ENCODE results near the gene GPR4. TPM values are rescaled to one million over a fixed set of nuclear protein-coding genes. Genes with fewer than 3 reads are reported as not detected.
"Not testable (repeated sequence)": the region's sequence is repeated elsewhere in the genome, so short reads cannot be mapped to it uniquely, and the experiment has no call there.

Gene GPR4
- total RNA-seq, 1 experiment from 2014 or later: not detected

DNA sequence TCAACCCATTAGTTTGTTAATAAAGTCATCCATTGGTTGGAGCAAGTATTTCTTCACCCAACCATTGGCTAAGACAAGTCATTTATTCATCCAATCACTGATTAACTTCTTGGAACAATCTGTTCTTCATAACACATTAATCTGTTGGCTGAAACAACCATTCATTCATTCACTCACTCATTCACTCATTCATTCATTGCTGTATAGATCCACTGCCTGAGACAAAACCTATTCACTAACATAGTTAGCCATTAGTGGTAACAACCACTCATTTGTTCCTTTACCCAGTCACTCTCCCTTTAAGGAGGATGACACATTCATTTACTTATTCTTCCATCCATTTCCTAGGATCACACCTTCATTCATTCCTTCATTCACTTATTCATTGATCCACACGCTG, 22.0 kb upstream of the GPR4 start:
- no peak for DNase-seq (ENCODE audit: low read depth)

DNA sequence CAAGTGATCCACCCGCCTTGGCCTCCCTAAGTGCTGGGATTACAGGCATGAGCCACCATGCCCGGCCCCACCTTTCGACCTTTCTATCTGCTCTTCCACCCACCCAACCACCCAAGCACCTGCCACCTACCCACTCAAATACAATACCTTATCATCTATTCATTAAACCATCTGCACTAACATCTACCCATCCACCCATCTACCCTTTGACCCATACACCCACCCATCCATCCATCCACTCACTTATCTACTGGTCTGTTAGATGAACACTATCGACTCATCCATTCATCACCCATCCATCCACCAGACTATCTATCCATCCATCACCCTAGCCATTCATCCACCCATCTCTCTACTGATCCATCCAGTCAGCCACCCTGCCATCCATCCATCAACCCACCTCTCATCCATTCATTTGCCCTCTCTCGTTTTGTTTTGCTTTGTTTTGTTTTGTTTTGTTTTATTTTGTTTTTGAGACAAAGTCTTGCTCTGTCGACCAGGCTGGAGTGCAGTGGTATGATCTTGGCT, 20.0 kb upstream of the GPR4 start:
- DNase-seq (ENCODE audit: low read depth): no peak

DNA sequence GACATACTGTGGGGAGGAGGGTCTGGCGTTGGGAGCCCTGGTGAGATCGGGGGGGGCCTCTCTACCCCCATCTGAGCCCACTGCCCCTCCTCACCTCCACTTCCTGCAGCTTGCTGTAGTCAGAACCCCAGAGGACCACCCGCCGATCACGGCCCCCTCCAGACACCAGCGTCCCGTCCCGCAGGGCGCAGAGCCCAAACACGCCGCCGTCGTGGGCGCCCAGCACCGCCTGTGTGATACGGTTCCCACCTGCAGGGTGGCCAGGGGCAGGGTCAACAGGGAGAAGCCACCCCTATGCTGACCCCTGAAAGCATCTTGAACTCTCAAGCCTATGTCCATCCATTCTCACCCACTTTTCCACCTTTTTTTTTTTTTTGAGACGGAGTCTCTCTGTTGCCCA, 19.4 kb upstream of the GPR4 start:
- DNase-seq (ENCODE audit: low read depth): no peak

DNA sequence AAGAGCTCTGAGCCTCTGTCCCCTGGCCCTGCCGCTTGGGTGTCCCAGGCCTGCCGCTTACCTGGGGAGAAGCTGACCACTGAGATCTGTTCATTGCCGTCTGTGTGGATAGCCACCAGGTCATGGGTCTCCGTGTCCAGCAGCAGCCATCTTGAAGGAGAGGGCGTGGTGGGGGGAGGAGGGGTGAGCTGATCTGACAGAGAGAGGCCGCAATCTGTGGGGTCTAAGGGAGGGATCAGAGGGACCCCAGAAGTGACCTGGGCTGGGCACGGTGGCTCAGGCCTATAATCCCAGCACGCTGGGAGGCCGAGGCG, 14.6 kb upstream of the GPR4 start:
- no peak for DNase-seq (ENCODE audit: low read depth)

DNA sequence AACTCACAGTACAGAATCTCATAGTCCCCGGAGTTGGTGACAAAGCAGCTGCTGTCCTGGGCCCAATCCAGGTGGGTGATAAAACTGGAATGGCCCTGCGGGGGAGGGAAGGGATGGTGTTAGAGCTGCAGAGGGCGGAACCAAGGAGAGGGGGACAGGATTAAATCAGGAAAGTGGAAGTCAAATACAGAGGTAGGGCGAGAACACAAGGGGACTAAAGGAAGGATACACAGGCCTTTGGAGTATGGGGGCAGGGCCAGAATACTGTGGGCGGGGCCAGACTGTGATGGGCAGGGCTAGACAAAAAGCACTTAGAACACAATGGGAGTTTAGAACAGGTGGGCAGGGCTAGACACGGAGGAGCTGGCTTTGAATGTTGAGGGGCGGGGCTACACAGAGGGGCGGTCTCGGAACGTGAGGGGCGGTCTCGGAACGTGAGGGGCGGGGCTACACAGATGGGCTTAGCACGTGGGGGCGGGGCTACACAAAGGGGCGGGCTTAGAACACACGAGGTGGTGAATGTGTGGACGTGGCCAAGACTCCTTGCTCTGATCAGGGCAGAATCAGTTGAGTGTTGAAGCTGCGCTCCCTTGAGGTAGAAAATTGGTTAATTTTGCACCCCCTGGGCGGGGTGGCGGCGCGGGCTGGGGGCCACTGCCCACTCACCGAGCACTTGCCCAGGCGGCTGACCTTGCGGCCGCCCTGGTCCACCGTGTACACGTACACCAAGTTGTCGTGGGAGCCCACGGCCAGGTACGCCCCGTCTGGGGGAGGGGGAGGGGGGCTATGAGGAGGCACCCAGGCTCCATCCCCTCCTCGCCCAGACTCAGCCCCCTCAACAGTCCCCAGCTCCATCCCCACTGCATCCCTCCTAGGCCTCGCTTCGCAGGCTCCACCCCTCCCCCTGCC, 14.0 kb upstream of the GPR4 start:
- DNase-seq (ENCODE audit: low read depth): peak; percentile 63

DNA sequence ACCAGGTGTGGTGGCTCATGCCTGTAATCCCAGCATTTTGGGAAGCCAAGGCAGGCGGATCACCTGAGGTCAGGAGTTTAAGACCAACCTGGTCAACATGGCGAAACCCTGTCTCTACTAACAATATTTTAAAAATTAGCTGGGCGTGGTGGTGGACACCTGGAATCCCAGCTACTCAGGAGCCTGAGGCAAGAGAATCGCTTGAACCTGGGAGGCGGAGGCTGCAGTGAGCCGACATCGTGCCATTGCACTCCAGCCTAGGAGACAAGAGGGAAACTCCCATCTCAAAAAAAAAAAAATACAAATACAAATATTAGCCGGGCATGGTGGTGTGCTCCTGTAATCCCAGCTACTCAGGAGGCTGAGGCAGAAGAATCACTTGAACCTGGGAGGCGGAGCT, 13.0 kb upstream of the GPR4 start:
- not testable (repeated sequence) for DNase-seq (ENCODE audit: low read depth)

DNA sequence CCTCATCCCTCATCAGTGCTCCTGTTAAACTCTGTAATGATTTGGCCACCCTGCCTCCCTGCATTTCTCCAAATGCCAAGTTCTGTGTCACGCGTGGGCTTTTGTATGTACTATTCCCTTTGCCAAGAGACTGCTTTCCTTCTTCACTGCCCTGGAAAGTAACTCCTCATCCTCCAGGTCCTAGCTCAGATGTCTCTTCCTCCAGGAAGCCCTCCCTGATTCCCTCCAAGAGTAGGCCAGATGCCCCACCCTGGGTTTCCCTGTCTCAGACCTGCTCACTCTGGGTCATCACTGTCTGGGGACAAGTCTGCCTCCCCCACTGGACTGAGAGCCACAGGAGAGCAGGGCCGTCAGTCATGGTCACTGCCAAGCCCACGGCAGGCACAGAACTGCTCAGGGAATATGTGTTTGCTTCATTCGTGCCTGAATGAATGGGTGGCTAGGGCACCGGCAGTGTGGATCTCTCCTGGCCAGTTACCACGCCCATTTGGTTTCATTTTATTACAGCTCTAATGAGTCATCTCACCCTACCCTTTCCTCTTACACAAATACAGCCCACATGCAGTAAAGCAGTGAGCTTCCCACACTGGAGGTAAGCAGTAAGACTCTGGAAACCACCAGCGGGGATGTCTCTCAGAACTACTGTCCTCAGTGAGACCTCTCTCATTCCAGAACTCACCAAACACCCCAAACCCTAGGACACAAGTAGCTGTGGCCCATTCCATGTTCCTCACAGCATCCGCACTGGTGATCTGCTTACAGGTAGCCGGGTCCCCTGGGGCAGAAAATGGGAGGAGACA, 12.1 kb upstream of the GPR4 start:
- peak; percentile 90 for DNase-seq (ENCODE audit: low read depth)

DNA sequence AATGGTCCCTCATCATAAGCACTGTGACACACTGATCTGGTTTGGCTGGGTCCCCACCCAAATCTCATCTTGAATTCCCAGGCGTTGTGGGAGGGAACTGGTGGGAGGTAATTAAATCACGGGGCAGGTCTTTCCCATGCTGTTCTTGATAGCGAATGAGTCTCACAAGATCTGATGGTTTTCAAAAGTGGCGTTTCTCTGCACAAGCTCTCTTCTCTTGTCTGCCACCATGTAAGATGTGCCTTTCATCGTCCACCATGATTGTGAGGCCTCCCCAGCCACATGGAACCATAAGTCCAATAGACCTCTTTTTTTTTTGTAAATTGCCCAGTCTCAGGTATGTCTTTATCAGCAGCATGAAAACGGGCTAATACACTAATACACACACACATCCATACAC, 6.9 kb upstream of the GPR4 start:
- no peak for DNase-seq (ENCODE audit: low read depth)

DNA sequence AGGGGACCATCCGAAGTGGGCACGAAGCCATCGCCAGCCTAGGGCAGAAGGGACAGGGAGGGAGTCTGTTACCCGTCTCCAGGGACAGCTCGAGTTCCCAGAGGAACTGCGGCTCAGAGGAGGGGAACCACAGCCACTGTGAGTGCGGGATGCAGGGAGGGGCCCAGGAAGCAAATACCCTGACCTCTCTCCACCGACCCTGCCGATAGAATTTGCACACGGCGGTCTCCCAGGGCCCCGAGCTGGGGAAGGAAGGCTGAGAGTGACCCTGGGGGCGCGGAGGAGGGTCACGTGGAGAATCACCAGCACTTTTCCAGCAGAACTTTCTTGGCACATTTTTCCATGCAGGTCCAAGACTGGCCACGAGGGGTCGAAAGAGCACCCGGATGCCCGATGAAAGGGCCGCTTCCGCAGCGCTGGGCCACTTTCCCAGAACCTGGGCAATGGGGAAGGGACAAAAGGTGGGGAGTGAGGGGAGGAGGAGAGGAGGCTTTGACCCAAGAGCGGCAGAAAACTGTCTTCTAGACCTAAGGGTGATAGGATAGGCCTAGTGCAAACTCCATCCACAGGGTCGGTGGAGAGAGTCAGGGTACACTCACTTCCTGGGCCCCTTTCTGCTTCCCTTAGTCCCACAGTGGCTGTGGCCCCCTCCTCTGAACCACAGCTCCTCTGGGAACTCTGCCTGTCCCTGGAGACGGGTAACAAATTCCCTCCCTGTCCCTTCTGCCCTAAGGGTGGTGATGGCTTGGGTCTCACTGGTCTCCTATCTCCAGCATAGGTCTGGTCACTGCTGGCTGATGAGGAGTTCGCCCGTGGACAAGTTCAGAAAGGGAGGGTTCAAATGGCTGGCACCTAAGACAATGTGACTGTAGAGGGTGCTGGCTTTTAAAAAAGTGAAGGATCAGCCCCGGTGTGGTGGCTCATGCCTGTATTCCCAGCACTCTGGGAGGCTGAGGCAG, 5.3 kb upstream of the GPR4 start:
- DNase-seq (ENCODE audit: low read depth): peak; percentile 75

DNA sequence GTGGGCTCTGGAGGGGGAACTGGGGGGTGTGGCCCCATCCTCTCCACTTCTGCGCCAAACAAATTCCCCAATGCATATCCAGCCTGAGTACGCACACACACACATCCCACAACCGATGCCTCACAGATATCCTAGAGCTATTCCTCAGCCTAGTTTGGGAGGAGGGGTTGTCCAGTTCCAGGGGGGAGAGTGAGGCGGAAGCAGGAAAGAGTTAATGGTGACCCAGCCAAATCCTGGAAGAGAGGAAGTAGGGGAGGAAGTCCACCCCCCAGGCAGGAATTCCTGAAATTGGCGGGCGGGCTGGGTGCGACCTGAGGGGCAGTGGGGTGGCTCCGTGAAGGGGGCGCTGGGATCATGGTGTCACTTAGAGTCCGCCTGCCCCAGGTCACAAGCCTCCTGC, 897 bp downstream of the GPR4 start:
- DNase-seq (ENCODE audit: low read depth): no peak

DNA sequence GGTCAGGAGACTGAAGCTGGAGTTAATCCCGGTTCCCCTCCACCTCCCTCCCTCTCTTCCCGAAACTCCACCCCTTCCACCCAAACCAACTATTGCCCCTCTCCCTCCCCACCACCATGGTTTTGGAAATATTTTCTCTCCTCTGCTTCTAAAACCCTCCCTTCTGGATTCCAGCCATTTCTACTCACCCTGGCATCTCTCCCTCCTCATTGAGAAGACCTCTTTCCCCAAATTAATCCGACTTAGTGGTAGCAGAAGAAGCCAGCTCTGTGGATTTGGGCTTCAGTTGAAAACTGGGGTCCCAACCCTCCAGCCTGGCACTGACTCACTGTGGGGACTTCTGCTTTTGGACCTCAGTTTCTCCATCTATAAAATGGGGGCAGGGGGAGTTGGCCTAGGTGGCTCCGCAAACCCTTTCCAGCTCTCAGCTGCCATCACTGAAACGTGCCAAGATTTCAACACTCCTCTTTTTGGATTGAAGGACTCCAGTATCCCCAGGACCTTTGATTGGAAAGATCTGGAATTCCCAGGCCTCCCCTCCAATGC, 1.6 kb downstream of the GPR4 start:
- no peak for DNase-seq (ENCODE audit: low read depth)

DNA sequence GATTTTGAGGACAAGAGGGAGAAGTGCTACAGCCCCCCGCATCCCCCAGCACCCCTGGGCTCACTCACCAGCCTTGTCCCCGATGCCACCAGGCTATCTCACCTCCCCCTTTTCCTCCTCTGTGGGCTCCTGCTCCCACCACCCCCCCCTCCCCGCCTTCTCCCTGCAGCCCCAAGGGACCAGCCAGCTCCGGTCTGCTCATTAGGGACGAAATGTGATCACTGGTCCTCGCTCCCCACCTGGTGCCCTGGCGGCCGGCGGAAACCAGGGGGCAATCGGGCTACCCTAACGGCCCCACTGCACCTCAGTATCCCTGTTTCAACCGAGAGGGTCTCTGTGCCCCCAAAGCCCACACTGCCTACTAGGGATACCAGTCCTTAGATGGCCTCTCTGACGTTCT, 2.7 kb downstream of the GPR4 start:
- no peak for DNase-seq (ENCODE audit: low read depth)

DNA sequence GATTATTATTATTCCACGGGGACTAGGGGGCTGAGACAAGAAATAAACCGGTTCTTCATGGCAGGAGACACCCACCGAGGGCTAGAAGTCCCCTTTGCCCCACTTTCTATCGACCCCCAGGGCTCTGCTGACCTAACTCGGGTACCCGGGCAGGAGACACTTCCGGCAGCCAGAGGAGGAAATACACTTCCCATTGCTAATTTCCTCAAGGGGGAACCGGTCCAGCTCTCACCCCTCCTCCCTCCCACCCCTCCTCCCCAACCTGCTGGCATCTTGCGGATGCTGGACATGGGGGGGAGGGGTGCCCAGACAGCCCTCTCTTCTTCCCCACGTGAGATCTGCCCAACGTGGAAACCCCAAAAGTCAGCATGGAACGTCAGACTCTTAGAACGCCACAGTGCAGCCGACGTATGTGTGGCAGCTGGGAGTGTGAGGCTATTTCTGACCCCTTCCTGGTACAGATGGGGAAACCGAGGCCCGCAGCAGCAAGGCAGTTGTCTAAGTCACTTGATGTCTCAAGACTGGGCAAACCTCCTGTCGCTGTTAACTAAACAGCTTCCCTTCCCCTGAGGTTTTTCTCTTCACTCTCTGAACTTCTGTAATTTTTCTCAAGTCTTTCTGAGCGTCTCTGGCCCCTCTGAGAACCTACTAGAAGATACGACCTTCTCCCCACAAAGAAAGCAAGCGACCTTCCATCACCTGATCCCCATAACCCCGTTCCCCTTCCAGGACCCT, 3.6 kb downstream of the GPR4 start:
- no peak for DNase-seq (ENCODE audit: low read depth)

DNA sequence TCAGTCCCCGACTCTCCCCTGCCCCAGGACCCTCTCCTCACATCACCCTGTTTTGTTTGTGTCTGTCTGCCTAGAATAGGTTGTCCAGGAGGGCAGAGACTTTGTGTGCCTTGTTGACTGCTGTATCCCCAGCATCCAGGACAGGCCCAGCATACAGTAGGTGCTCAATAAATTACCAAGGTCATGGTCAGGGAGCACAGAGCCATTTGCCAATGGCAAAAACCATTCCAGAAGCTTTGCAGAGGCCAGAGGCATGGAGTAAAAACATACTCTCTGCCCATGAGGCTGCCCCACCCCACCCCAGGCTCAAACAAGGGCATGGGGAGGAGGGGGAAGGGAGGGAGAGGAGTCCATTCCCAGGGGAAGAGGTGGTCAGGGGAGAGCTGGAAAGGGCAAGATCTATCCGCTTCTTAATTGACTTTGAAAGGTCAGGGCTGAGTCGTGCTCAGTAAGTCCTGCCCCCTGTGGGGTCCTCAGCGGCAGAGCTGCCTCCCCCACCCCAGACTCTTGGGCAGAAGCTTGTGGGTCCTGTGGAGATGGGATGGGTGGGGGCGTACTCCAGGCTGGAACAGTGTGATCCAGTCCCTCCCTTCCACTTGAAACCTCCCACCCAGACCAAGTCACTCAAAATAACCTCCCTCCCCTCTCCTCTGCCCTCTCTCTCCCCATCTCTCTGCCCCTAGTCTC, 4.4 kb downstream of the GPR4 start:
- DNase-seq (ENCODE audit: low read depth): no peak

DNA sequence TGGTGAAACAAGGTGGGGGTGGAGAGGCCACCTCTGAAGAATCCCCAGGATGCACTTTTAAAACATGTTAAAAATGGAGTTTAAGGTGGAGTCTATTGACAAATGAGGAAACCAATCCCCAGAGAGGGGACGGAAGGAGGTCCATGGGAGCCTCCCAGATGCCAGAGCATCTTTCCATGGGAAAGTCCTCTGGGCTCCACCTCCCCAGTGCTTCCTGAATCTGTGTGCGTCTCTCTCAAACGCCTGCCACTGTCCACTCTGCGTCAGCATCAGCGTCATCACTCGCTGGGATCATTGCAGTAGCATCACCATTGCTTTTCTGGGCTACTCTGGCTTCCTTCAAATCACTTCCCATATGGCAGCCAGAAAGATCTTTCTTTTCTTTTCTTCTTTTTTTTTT, 6.2 kb downstream of the GPR4 start:
- no peak for DNase-seq (ENCODE audit: low read depth)

DNA sequence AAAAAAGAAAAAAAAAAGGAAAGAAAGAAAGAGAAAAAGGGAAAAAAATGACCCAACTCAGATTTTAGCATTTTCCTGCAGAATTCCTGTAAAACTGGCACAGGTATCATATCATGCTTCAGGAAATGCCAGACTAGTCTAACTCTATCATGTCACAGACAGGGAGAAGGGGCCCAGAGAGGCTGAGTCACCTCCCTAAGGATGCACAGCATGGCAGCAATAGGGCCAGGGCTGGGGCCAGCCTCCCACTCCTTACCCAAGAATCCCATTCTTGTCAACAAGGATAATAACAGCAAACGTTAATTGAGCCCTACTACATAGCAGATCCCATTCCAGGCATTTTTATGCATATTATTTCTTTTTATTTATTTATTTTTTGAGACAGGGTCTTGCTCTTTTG, 8.5 kb downstream of the GPR4 start:
- no peak for DNase-seq (ENCODE audit: low read depth)

DNA sequence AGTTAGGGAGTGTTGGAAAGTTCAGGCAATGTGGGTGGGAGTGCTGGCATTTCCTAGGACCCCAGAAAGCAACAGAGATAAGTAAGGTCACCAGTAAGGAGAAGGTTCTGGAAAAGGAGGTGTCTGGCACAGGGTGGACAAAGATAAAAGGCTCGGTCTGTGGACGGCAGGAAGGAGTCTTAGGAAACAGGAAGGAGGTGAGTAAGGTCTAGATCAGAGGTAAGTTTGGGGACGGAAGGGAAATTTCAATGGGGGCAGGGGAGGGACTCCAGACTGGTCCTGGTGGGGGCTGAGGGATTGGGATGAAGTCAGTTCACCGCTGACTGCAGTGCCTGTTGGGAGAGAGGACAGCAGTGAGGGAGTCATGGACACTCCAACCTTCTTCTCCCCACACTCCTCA, 9.6 kb downstream of the GPR4 start:
- DNase-seq (ENCODE audit: low read depth): no peak

DNA sequence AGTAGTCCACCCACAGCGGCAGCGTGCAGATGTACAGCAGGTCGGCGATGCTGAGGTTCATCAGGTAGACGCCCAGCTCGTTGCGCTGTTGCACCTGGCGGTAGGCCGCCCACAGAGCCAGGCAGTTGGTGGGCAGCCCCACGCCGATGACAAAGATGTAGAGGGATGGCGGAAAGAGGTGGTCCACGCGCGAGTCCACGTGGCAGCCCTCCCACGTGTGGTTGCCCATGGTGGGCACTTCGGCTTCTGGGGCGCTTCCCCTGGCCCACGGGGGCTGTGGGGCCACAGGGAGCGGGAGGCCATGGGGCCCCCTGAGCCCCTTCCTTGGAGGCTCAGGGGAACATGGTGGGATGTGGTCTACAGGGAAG, 10.4 kb downstream of the GPR4 start:
- no peak for DNase-seq (ENCODE audit: low read depth)

DNA sequence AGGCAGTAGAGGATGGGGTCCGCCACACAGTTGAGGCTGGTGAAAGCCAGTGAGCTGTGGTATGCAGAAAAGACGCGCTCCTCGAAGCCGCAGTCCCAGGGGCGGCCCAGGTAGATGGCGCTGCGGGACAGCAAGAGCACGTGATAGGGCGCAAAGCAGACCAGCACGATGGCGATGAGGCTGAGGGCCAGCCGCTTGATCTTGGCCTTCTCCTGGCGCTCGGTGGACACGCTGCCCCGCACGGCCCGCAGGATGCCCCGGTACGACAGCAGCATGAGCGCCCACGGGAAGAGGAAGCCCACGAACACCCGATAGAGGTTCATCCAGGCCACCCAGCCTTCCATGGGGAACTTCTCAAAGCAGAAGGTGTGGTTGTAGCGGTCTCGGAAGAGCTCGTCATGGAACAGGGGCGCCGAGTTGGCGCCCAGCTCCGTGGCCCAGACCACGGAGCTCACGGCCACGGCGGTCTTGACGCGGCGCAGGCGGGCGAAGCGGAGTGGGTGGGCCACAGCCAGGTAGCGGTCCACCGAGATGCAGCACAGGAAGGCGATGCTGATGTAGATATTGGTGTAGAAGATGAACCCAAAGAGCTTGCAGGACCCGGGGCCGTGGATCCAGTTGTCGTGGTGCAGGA, 10.9 kb downstream of the GPR4 start:
- peak; percentile 31 for DNase-seq (ENCODE audit: low read depth)
